Right lobe of liver (tissue), 6 donors: ENCODE data around the gene SHKBP1. TPM values are rescaled to one million over a fixed set of nuclear protein-coding genes. Genes with fewer than 3 reads are reported as not detected.

Experiments
- ATAC-seq, 4 donors: fragments of 200-7000 bp; cut with Tn5 transposase; one replicate each; pipeline ENCODE4 v1.9.1; 2020; ENCODE audit warnings: mild to moderate bottlenecking in 4 of 4, moderate library complexity in 4 of 4
- DNase-seq, 3 donors: peaks; one replicate each; pipeline ENCODE4 v3.0.0-alpha.2; 2020
- H3K27ac ChIP-seq, 3 donors: fragments of 200-600 bp; one replicate each; pipeline ENCODE4 v1.8.0; 2022
- H3K27me3 ChIP-seq, 2 donors: fragments of 200-600 bp; one replicate each; pipeline ENCODE4 v1.8.0; 2022
- H3K36me3 ChIP-seq, 4 donors: fragments of 200-600 bp; sonication (generic) in 1 of 4; one replicate each; pipeline versions ENCODE4 v1.5.1 to v1.8.0; 2017 to 2022; ENCODE audit warnings: control low read depth in 1 of 4
- H3K4me1 ChIP-seq, 4 donors: fragments of 200-600 bp; sonication (generic) in 1 of 4; one replicate each; pipeline versions ENCODE4 v1.5.1 to v1.8.0; 2017 to 2022; ENCODE audit warnings: control low read depth in 1 of 4
- H3K4me3 ChIP-seq, 3 donors: fragments of 200-600 bp; one replicate each; pipeline ENCODE4 v1.8.0; 2022
- H3K9me3 ChIP-seq, 4 donors: fragments of 200-600 bp; sonication (generic) in 1 of 4; one replicate each; pipeline versions ENCODE4 v1.5.1 to v1.8.0; 2017 to 2022; ENCODE audit warnings: control low read depth in 1 of 4
- POLR2A ChIP-seq: fragments of 450-650 bp; IDR thresholded peaks from one replicate; pipeline ENCODE4 v1.6.1; 2017; ENCODE audit warnings: antibody characterized with exemption, mild to moderate bottlenecking
- WGBS: methylation state at CpG from one replicate; pipeline ENCODE4 v1.1.6; 2018; ENCODE audit warnings: low coverage, low lambda C conversion rate; ENCODE audit not compliant: insufficient coverage; ENCODE audit errors: missing lambda C conversion rate; 5-methylcytosine and 5-hydroxymethylcytosine counted together
- intact Hi-C, 2 donors: fragments of 100-400 bp; cut with DNase I; formaldehyde crosslinking; loops; one replicate each; pipeline versions ENCODE4 v1.11.2 to v1.14.1; 2022
- total RNA-seq, 6 experiments: library from RNA; depleted of rRNA in 2 of 6; stranded (reverse); fragments of >200 nt in 2 of 6; fragmentation: NEBNext Ultra II Directional in 3 of 6; extraction: Animal tissue kit (Norgen Biotek cat#: 25700) in 3 of 6; gene quantifications; one replicate each; pipeline versions ENCODE4 v1.1.0 to v1.2.4, GENCODE V29; 2016 to 2023
- TF ChIP-seq, protein P1 (sequence below), 4 donors: fragments of 200-600 bp in 3 of 4; fragments of 450-650 bp in 1 of 4; IDR thresholded peaks; one replicate each; pipeline versions ENCODE4 v1.5.1 to v1.8.0; 2016 to 2022; ENCODE audit warnings: antibody characterized with exemption in 4 of 4, mild to moderate bottlenecking in 2 of 4
- donor health status: DM: no; HTN: yes; CAD: no.
- donor health status: DM: no; HTN: no; CAD: no.
- donor health status: DM: no; HTN: no; CAD: no.
- donor health status: DM: no; HTN: yes; CAD: no.
- donor health status: DM: no; HTN: yes; CAD: no.

The SHKBP1 gene
- total RNA-seq, 6 experiments from 2014 or later = 16.1 to 29.0 (median 22.4) TPM

- H3K27me3 ChIP-seq = no peaks in the 10 kb centered on the region
- no peak overlapping the region for H3K27ac ChIP-seq
- H3K36me3 ChIP-seq = no peaks in the 10 kb centered on the region
- H3K9me3 ChIP-seq = no peaks in the 10 kb centered on the region
- ATAC-seq (no peak), DNase-seq (no peak)
- 96% methylated on average over 3 of the region's 4 CpGs for WGBS
- TF ChIP-seq POLR2A = no peak
- TF ChIP-seq, protein P1, sequence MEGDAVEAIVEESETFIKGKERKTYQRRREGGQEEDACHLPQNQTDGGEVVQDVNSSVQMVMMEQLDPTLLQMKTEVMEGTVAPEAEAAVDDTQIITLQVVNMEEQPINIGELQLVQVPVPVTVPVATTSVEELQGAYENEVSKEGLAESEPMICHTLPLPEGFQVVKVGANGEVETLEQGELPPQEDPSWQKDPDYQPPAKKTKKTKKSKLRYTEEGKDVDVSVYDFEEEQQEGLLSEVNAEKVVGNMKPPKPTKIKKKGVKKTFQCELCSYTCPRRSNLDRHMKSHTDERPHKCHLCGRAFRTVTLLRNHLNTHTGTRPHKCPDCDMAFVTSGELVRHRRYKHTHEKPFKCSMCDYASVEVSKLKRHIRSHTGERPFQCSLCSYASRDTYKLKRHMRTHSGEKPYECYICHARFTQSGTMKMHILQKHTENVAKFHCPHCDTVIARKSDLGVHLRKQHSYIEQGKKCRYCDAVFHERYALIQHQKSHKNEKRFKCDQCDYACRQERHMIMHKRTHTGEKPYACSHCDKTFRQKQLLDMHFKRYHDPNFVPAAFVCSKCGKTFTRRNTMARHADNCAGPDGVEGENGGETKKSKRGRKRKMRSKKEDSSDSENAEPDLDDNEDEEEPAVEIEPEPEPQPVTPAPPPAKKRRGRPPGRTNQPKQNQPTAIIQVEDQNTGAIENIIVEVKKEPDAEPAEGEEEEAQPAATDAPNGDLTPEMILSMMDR (IDR thresholded peaks at IDR 0.05) = no peak
- H3K4me3 ChIP-seq = no peak overlapping the region
- intact Hi-C loops = no loop called here
- no peaks in the 10 kb centered on the region for H3K4me1 ChIP-seq
These were observed 41.3 kb downstream of the SHKBP1 start for GRCh38 chr19:40617961-40618360.

DNA sequence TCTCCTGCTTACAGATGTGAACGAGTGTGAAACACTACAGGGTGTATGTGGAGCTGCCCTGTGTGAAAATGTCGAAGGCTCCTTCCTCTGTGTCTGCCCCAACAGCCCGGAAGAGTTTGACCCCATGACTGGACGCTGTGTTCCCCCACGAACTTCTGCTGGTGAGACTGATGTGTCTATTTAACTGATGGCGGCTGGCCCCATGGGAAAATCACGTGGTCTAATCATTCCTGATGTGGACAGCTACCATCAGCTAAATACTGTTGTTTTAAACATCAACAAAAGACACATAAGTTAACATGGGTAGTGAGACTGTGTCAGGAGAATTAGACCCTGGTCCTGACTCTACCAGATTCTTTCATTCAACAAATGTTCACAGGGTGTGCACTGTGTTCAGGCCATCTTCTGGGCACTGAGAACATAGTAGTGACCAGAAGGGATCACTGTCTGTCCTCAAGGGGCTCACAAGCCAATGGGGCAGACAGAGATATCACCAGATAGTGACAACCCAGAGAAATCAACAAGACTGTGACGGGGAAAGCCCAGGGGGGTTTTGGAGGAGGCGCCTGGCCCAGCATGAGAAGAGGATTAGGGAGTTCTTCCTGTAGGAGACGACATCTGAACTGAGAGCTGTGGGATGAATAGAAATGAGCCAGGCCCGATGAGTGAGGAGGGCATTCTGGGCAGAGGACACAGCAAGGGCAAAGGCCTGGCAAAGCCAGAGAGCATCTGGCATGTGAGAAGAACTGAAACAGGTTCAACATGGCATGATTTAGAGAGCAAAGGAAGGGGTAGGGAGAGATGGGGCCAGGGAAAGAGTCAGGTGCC is 42.9 kb downstream of the SHKBP1 start:
- no peaks in the 10 kb centered on the region for H3K4me1 ChIP-seq
- H3K36me3 ChIP-seq = no peaks in the 10 kb centered on the region
- DNase-seq (no peak), ATAC-seq (no peak)
- intact Hi-C loops = no loop called here
- TF ChIP-seq POLR2A = no peak
- TF ChIP-seq, protein P1 (IDR thresholded peaks at IDR 0.05) = no peak
- H3K27ac ChIP-seq = no peak overlapping the region
- no peaks in the 10 kb centered on the region for H3K9me3 ChIP-seq
- 40% methylated on average over 6 of the region's 11 CpGs for WGBS
- no peak overlapping the region for H3K4me3 ChIP-seq
- H3K27me3 ChIP-seq = no peaks in the 10 kb centered on the region

DNA sequence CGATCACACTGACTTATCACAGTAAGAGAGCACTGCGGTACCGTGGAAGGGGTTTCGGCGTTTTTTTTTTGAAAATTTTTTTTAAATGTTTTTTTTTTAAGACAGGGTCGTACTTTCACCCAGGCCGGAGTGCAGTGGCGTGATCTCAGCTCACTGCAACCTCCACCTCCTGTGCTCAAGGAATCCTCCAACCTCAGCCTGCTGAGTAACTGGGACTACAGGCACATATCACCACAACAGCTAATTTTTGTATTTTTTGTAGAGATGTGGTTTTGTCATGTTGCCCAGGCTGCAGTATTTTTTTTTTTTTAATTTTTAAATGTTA is 43.5 kb downstream of the SHKBP1 start:
- TF ChIP-seq, protein P1 (IDR thresholded peaks at IDR 0.05) = no peak
- TF ChIP-seq POLR2A = no peak
- Histone ChIP-seq H3K4me3 (no peak overlapping the region), H3K4me1 (no peaks in the 10 kb centered on the region), H3K9me3 (no peaks in the 10 kb centered on the region), H3K27me3 (no peaks in the 10 kb centered on the region), H3K36me3 (no peaks in the 10 kb centered on the region), H3K27ac (no peak overlapping the region)
- 90% methylated on average over 8 of the region's 8 CpGs for WGBS
- ATAC-seq (no peak), DNase-seq (no peak)
- intact Hi-C loops = no loop called here

GRCh38 chr19:40621283-40621682 is 44.6 kb downstream of the SHKBP1 start:
- WGBS = 38% methylated on average over 2 of the region's 2 CpGs
- DNase-seq (no peak), ATAC-seq (no peak)
- Histone ChIP-seq H3K27me3 (no peaks in the 10 kb centered on the region), H3K4me1 (no peaks in the 10 kb centered on the region), H3K27ac (no peak overlapping the region), H3K4me3 (no peak overlapping the region), H3K9me3 (no peaks in the 10 kb centered on the region), H3K36me3 (no peaks in the 10 kb centered on the region)
- no peak for TF ChIP-seq POLR2A
- TF ChIP-seq, protein P1 (IDR thresholded peaks at IDR 0.05) = no peak
- intact Hi-C loops = no loop called here
